ENCODE data around the gene LIMS3.
"Not testable (repeated sequence)": the region's sequence is repeated elsewhere in the genome, so short reads cannot be mapped to it uniquely, and the experiment has no call there.

The LIMS3 gene, protein sequence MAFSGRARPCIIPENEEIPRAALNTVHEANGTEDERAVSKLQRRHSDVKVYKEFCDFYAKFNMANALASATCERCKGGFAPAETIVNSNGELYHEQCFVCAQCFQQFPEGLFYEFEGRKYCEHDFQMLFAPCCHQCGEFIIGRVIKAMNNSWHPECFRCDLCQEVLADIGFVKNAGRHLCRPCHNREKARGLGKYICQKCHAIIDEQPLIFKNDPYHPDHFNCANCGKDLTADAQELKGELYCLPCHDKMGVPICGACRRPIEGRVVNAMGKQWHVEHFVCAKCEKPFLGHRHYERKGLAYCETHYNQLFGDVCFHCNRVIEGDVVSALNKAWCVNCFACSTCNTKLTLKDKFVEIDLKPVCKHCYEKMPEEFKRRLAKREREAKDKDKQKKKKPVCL

DNA sequence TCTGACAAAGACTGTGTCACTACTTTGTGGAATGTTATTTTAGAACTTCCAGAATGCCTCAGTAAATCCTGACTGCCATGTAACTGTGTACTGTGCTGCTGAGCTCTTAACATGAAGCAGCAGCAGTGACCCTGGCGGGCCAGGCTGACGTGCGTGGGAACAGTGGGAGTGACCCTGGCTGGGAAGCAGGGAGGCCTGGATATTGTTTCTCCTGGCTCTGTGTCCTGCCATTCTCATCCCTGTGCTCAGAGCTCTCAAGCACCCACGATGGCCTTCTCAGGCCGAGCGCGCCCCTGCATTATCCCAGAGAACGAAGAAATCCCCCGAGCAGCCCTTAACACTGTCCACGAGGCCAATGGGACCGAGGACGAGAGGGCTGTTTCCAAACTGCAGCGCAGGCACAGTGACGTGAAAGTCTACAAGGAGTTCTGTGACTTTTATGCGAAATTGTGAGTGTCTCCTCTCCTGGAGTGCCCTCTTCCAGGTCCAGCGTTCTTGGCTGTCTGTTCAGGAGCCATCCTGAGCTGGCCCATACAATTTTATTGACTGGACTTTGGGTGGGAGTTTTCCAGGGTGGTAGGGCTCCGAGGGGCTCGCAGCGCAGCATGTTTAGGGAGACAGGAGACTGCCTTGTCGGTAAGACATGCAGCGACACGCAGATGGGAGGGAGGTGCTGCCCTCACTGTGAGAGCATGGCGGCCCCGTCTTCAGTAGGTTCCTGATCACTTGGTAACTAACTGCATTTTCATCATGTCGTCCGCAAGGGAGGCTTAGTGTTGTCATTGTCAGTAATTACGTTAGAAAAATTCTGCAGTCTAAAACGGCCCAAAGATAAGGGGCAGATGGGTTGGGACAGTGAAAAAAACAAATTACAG is at the start of gene LIMS3:
TSS of gene LIMS3 (plus strand) at position 227 of the 875 bp plus-strand sequence. CDS start at position 268, 41 bp downstream.
- DNase-seq (ENCODE audit: low read depth); H3K4me3 ChIP-seq (ENCODE audit: low read depth, low read length): not testable (repeated sequence)

DNA sequence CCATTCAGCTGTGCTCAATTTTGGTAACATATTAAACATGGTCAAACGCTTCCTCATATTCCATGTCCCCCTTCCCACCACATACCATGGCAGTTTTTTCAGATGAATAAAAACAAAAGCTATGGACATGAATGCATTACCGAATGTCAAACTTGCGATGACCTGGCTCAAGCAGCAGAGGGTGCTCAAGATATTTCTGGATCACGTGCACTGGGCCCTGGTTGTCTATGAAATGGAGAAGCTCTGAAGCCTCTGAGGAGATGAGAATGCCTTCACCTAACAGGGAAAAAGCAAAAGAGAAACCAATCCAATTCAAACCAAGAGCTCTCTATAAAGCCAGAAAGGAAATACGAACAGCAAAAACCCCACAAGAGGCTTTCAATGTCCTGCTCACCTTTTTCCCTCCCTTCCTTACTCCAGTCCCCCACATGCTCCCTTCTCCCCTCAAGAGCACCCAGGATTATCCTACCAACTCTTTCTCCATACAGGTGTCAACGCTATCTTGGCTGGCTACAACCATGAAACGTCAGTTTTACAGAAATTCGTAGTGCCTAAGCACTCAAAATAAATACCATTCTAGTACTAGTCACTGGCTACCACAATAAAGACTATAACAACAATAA is 27.2 kb upstream of the LIMS3 start:
- not testable (repeated sequence) for H3K4me3 ChIP-seq (ENCODE audit: low read depth, low read length); DNase-seq (ENCODE audit: low read depth)

DNA sequence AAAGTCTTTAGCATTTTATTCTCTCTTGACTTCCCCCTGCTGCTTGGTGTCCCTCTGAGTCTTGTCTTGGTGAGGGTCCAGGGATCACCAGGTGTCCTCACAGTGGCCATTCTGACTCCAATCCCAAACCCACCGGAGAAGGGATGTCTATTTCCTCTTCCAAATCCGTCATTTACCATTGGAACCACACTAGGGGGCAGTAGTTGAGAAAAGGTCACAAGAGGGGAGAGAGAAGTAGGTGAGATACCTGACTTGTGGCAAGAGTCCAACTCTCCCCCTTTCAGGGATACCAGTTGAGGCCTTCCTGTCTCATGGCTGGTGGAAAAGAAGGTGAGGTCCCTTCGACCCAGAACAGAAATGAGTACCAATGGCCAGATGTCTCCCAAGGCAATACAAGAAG is 21.9 kb upstream of the LIMS3 start:
- H3K4me3 ChIP-seq (ENCODE audit: low read depth, low read length); DNase-seq (ENCODE audit: low read depth): not testable (repeated sequence)

DNA sequence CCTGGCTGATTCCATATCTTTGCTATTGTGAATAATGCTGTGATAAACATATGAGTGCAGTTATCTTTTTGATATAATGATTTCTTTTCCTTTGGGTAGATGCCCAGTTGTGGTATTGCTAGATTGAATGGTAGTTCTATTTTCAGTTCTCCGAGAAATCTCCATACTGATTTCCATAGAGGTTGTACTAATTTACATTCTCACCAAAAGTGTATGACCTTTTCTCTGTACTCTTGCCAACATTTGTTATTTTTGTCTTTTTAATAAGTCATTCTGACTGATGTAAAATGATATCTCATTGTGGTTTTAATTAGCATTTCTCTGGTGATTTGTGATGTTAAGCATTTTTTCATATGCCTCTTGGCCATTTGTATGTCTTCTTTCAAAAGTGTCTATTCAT is 16.4 kb upstream of the LIMS3 start:
- not testable (repeated sequence) for DNase-seq (ENCODE audit: low read depth); H3K4me3 ChIP-seq (ENCODE audit: low read depth, low read length)

DNA sequence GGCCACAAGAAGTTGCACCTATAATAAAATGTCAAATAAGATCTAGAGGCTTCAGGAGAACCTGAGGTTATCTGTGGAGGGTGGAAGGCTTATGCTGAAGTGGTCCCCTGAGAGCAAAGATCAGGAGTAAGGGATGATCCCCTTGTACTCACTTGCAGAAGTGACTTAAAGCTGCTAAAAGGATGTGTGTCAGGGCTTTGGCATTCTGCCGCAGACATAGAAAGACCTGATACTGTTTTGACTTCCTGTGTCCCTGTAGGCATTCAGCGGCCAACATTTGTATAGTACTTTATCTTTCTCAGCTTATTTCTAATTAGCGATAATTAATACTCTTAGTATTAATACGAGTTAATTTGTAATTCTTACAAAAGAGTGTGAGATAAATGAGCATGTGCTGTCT is 10.1 kb upstream of the LIMS3 start:
- H3K4me3 ChIP-seq (ENCODE audit: low read depth, low read length); DNase-seq (ENCODE audit: low read depth): not testable (repeated sequence)

DNA sequence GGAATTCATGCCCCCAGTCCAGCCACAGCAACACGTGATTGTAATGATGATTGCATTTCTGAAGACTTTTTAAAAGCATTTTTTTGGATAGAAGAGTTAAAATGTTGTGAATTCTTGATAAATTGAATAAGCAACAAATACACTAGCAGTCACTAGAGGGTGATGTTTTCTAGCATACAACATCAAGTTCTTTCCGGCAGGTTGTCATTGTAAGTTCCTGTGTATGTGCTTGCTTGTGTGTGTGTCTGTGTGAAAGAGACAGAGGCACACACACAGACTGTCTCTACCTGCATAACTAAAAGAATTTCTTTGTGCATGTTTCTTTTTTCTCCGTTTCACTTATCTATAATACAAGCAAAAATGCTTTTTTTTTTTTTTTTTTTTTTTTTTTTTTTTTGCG is 8.6 kb upstream of the LIMS3 start:
- not testable (repeated sequence) for H3K4me3 ChIP-seq (ENCODE audit: low read depth, low read length); DNase-seq (ENCODE audit: low read depth)

DNA sequence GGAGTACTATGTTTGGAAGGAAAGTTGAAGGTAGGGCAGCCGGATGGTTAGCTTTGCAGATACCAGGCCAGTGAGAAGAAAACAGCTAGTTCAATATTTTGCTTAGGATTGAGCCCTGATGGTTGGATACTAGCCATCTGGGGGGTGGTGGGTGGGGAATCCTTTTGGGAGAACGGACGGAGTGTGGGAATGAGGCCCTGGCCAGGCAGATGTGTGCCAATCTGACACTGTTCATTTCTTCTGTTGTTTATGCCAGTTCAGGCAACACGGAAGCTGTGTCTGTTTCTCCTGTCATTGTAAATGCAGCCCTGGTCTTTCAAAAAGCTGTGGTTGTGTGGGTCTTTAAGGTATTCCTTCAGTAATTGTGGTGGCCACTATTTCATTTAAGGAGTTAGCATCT is 7.5 kb upstream of the LIMS3 start:
- H3K4me3 ChIP-seq (ENCODE audit: low read depth, low read length); DNase-seq (ENCODE audit: low read depth): not testable (repeated sequence)

DNA sequence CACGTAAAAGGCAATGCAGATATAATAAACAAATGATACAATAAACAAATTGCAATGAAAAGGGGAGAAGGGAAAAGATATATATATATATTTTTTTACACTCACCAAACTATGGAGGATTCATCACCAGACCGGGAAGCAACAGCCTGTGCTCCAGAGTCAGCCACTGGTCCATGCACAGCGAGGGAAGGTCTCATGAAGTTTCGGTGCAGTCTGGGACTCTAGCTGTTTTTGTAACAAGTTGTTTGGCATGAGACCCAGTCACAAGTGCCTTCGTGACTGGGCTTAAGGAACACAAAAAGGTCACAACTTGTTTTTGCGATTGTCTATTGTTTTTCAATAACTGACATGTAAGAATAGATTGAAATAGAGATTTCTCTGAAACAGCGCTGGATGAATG is 4.8 kb upstream of the LIMS3 start:
- not testable (repeated sequence) for H3K4me3 ChIP-seq (ENCODE audit: low read depth, low read length); DNase-seq (ENCODE audit: low read depth)

DNA sequence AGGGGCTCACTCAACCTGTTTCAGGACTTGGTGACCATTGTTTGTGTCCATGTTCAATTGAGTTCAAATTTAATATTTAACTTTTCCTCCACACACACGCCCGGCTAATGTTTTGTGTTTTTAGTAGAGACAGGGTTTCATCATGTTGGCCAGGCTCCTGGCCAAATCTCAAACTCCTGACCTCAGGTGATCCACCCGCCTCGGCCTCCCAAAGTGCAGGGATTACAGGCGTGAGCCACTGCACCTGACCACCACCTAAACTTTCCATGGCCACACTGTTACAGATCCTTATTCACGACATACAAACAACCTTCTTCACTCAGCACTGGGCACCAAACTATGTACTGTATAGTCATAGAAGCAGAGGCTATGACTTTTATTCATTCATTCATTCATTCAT is 4.3 kb upstream of the LIMS3 start:
- not testable (repeated sequence) for DNase-seq (ENCODE audit: low read depth); H3K4me3 ChIP-seq (ENCODE audit: low read depth, low read length)

DNA sequence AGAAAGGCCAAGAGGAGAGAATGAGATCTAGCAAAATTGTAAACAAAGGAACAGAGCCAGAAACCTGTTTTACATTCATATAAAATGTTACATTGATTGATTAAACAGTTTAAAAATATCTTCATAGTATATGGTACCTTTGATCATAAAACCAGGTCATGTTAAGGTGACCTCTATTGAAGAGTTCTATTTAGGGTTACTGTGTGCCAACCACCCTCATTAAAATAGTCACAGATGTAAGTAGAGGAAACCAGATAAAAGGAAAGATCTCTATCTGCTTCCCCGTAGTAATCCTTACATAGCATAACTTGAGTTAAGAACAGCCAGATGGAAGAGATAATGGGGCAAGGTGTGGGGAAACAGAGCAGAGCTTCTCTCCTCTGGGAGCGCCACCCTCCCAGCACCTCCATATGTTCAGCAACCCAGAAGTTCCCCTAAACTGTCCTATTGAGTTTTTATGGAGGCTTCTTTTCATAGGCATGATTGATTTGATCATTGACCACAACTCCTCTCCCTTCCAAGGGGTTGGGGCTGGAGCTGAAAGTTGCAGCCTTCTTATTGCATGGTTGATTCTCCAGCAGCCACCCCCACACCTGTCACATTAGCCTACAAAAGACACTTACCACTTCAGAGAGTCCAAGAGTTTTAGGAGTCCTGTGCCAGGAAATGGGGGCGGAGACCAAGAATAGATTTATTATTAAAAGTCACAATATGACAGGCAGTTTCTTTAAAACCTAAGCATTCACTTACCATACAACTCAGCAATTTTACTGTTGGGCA is 3.2 kb upstream of the LIMS3 start:
- DNase-seq (ENCODE audit: low read depth); H3K4me3 ChIP-seq (ENCODE audit: low read depth, low read length): not testable (repeated sequence)

DNA sequence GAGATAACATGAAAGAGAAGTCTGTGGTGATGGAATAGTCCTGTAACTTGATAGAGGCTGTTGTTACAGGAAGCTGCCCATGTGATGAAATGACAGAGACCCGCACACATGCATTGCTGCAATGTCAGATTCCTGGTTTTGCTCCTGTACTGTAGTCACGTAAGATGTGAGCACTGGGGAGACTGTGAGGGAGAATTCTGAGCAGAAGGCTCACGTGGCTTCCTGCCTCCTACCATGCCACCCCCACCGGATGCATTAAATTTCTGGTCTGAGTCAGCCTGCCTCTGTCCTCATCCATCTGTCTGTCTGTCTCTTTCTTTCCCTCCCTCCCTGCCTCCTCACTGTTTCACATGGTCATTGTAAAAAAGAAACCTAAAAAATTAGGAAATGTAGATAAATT is 2.3 kb upstream of the LIMS3 start:
- H3K4me3 ChIP-seq (ENCODE audit: low read depth, low read length); DNase-seq (ENCODE audit: low read depth): not testable (repeated sequence)

DNA sequence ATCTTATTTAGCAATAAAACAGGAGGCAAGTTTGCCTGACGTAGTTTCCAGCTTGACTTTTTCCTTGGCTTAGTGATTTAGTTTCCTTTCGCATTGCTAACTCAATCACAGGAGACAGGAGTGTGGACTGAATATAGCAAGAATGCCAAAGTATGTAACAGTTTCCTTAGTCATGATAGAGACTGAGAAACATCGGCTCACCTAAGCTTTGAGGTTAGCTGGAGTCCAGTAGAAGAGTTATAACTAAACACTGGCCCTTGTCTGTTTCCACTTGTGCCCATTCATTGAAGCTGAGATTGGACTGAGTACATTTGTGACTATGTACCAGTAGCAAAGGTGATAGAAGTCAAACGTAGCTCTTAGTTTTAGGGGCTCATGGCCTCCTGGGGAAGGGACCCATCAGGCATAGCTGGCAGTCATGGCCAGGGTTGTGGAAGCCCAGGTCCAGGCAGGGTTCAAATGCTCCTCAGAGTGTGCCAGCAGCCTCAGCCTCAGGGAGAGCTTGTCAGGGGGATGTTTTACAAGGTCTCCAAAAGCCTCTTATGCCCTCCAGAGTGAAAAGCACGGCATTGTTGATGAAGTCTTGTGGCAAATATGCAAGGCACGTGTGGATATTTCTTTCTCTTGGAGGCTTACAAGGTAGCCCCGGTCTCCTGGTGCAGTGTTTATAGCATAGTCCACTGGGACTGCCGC is 573 bp upstream of the LIMS3 start:
- DNase-seq (ENCODE audit: low read depth); H3K4me3 ChIP-seq (ENCODE audit: low read depth, low read length): not testable (repeated sequence)

DNA sequence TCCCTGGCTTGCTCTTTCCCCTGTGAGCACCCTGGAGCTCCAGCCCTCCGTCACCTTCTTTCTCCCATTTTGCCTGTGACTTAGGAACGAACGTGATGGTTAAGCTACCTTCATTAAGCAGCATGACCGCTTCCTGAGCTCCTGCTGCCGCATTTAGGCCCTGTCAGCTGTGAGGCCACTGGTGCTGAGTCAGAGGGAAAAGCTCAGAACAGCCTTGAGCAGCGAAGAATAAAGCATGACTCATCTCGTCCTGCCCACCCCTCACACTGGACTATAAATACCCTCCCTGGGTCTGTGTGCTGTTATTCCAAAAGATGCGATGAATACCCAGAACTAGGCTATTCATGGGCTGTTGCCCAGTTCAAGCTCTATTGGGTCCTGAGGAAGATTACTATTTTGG is 7.3 kb downstream of the LIMS3 start:
- DNase-seq (ENCODE audit: low read depth); H3K4me3 ChIP-seq (ENCODE audit: low read depth, low read length): not testable (repeated sequence)

DNA sequence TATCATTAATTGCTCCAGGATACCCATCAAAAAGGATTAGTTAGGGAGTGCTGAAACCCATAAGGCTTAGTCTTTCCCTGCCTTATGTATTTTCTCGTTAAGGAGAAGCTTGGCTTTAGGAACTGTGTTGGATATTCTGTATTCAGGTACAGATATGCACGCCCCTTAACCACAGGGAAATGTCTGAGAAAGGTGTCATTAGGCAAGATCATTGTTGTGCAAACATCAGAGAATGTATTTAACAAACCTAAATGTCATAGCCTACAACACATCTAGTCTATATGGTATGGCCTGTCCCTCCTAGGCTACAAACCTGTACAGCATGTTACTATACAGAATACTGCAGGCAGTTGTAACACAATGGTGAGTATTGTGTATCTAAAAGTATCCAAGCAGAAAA is 10.1 kb downstream of the LIMS3 start:
- not testable (repeated sequence) for DNase-seq (ENCODE audit: low read depth); H3K4me3 ChIP-seq (ENCODE audit: low read depth, low read length)

DNA sequence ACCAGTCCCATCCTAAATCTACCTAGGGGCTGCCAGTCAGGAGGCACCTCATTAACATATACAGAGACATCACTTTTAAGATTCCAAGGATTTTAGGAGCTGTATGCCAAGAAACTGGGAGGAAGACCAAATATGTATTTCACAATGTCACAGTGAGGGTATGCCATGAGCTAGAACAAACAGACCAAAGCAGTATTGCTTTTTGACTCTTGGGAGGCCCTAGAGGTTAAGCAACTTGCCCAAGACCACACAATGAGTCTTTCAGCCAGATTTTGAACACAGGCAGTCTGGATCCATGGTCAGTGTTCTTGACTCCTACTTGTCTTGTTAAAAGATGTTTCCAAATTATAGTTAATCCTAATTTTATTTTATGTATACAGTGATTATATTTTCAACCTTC is 12.3 kb downstream of the LIMS3 start:
- DNase-seq (ENCODE audit: low read depth); H3K4me3 ChIP-seq (ENCODE audit: low read depth, low read length): not testable (repeated sequence)

DNA sequence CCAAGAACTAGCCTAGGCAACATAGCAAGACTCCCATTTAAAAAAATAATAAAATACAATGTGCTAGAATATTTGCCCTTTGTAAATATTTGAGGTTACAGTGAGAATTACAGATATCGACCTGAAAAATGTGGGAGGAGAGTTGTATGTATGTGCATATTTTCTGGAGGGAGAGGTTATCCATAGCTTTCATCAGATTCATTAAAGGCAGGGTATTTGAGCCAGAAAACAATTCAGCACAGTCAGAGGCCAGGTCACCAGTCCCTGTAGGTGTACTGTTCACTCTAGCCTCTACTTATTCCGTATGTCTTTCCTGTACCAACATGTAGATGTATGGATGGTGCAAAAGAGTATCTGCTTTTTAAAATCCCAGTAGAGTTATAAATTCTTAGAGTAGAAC is 15.4 kb downstream of the LIMS3 start:
- not testable (repeated sequence) for DNase-seq (ENCODE audit: low read depth)

DNA sequence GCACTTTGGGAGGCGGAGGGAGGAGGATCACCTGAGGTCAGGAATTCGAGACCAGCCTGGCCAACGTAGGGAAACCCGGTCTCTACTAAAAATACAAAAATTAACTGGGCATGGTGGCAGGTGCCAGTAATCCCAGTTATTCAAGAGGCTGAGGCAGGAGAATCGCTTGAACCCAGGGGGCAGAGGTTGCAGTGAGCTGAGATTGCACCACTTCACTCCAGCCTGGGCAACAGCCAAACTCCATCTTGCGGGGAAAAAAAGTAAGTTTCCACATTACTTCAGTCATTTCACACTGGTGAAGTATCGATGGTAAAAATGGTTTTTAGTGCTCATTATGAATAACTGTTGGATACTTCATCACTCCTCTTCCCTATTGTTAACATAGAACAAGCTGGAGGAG is 16.1 kb downstream of the LIMS3 start:
- DNase-seq (ENCODE audit: low read depth); H3K4me3 ChIP-seq (ENCODE audit: low read depth, low read length): not testable (repeated sequence)

More for the DNA sequence above, 15.4 kb downstream of the LIMS3 start:
- not testable (repeated sequence) for H3K4me3 ChIP-seq (ENCODE audit: low read depth, low read length)

DNA sequence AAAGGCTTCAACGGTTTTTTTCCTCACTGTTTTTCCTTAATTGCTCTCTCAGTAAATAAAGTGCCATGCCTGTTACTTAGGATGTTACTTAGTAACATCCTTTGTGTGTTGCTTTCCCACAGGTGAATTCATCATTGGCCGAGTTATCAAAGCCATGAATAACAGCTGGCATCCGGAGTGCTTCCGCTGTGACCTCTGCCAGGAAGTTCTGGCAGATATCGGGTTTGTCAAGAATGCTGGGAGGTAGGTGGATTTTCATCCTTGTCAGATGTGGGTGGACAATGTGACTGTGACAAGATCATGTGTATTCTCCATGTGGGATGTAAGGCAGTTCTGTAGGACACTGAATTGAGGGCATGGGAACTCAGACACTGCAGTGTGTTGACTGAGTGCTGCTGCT is 17.3 kb downstream of the LIMS3 start:
- H3K4me3 ChIP-seq (ENCODE audit: low read depth, low read length); DNase-seq (ENCODE audit: low read depth): not testable (repeated sequence)
